ENCODE results near the gene SHC2.

GRCh38 chr19:397321-397720, 63.5 kb downstream of the SHC2 start:
- TF ChIP-seq, protein P1, sequence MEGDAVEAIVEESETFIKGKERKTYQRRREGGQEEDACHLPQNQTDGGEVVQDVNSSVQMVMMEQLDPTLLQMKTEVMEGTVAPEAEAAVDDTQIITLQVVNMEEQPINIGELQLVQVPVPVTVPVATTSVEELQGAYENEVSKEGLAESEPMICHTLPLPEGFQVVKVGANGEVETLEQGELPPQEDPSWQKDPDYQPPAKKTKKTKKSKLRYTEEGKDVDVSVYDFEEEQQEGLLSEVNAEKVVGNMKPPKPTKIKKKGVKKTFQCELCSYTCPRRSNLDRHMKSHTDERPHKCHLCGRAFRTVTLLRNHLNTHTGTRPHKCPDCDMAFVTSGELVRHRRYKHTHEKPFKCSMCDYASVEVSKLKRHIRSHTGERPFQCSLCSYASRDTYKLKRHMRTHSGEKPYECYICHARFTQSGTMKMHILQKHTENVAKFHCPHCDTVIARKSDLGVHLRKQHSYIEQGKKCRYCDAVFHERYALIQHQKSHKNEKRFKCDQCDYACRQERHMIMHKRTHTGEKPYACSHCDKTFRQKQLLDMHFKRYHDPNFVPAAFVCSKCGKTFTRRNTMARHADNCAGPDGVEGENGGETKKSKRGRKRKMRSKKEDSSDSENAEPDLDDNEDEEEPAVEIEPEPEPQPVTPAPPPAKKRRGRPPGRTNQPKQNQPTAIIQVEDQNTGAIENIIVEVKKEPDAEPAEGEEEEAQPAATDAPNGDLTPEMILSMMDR (tag by site-specific recombination; IDR thresholded peaks at IDR 0.05) = no peak
- TF ChIP-seq ZNF645 (tag by site-specific recombination; IDR thresholded peaks at IDR 0.05) = no peak
- TF ChIP-seq BCL11A (tag by site-specific recombination; IDR thresholded peaks at IDR 0.05; ENCODE audit: low read depth) = no peak
- TF ChIP-seq ZNF274 (IDR thresholded peaks at IDR 0.05; ENCODE audit: low read length) = no peak
- TF ChIP-seq ZNF274 (tag by site-specific recombination; IDR thresholded peaks at IDR 0.05; ENCODE audit: borderline replicate concordance) = no peak
- TF ChIP-seq REPIN1 (tag by site-specific recombination; IDR thresholded peaks at IDR 0.05; ENCODE audit: low read depth) = no peak
- no peak for TF ChIP-seq ZBTB26 (tag by site-specific recombination; optimal IDR thresholded peaks at IDR 0.05)
- no peak for TF ChIP-seq ZNF10 (tag by site-specific recombination; IDR thresholded peaks at IDR 0.05)
- no peak for TF ChIP-seq ATF2 (tag by site-specific recombination; IDR thresholded peaks at IDR 0.05; ENCODE audit: low read depth)
- no peak for TF ChIP-seq ZNF211 (tag by site-specific recombination; IDR thresholded peaks at IDR 0.05; ENCODE audit: low read depth)
- TF ChIP-seq ZSCAN23 (tag by site-specific recombination; IDR thresholded peaks at IDR 0.05) = no peak

All from HEK293 (cell line).